Right ventricle myocardium inferior (tissue), 1 donor: Measurements from ENCODE around the gene FAM83C. TPM values are rescaled to one million over a fixed set of nuclear protein-coding genes. Genes with fewer than 3 reads are reported as not detected.

Experiments
- ATAC-seq: fragments of 200-7000 bp; cut with Tn5 transposase; one replicate; pipeline ENCODE4 v1.9.1; 2020; ENCODE audit warnings: mild to moderate bottlenecking, moderate library complexity
- DNase-seq: peaks from one replicate; pipeline ENCODE4 v3.0.0; 2021; ENCODE audit errors: missing footprints
- intact Hi-C: fragments of 100-400 bp; cut with DNase I; formaldehyde crosslinking; loops from one replicate; pipeline ENCODE4 v1.11.0; 2022
- total RNA-seq: library from RNA; stranded (reverse); fragmentation: NEBNext Ultra II Directional; extraction: Animal tissue kit (Norgen Biotek cat#: 25700); gene quantifications from one replicate; pipeline ENCODE4 v1.2.1, GENCODE V29; 2021
- donor health status: DM: no; HTN: yes; CAD: no; lungs with severe emphysema.

Gene FAM83C
- total RNA-seq, 1 donor from 2014 or later = not detected

GRCh38 chr20:35287509-35288324, 4.5 kb downstream of the FAM83C start:
- DNase-seq = no peak
- no peak for ATAC-seq
- intact Hi-C loops = no loop called here

- ATAC-seq (no peak), DNase-seq (no peak)
- intact Hi-C loops = no loop called here
These were observed 5.2 kb downstream of the FAM83C start for GRCh38 chr20:35286899-35287508.

GRCh38 chr20:35286077-35286898, 5.9 kb downstream of the FAM83C start:
- no peak for DNase-seq
- intact Hi-C loops = no loop called here
- ATAC-seq = no peak

GRCh38 chr20:35285806-35286076, 6.5 kb downstream of the FAM83C start:
- DNase-seq (no peak), ATAC-seq (no peak)
- intact Hi-C loops = no loop called here

GRCh38 chr20:35284992-35285805, 7.0 kb downstream of the FAM83C start:
- ATAC-seq (peak; percentile 8), DNase-seq (no peak)
- intact Hi-C loops = no loop called here

- intact Hi-C loops = no loop called here
- peak; percentile 90 for ATAC-seq
These were observed 7.8 kb downstream of the FAM83C start, which contains the start of gene EIF6 for GRCh38 chr20:35284267-35284991. EIF6 (minus strand) TSS chr20:35284772; CDS start chr20:35284487, 285 bp downstream.

GRCh38 chr20:35283441-35284266, 8.6 kb downstream of the FAM83C start:
- intact Hi-C loops = no loop called here
- DNase-seq = no peak
- ATAC-seq = peak; percentile 2

More at GRCh38 chr20:35284267-35284991, 7.8 kb downstream of the FAM83C start, which contains the start of gene EIF6:
- peak; percentile 91 for DNase-seq

GRCh38 chr20:35281506-35282101, 10.6 kb downstream of the FAM83C start:
- intact Hi-C loops = no loop called here
- ATAC-seq = no peak
- DNase-seq = no peak

- ATAC-seq (no peak), DNase-seq (no peak)
- intact Hi-C loops = no loop called here
These were observed 11.7 kb downstream of the FAM83C start for GRCh38 chr20:35280523-35280922.

GRCh38 chr20:35279533-35280174, 12.6 kb downstream of the FAM83C start:
- intact Hi-C loops = loop anchor here (5.0 to 10.0 kb wide), 3 partner anchors 132 to 445 kb away; partner anchors contain the start of genes EDEM2, GSS and MYH7B
- ATAC-seq (no peak), DNase-seq (no peak)

GRCh38 chr20:35279040-35279439, 13.2 kb downstream of the FAM83C start:
- no peak for DNase-seq
- intact Hi-C loops = loop anchor here (5.0 to 10.0 kb wide), 3 partner anchors 132 to 444 kb away; partner anchors contain the start of genes EDEM2, GSS and MYH7B
- no peak for ATAC-seq

GRCh38 chr20:35277531-35278395, 14.5 kb downstream of the FAM83C start, which contains the start of gene MMP24OS:
MMP24OS (minus strand) TSS chr20:35278122; CDS start chr20:35277929, 193 bp downstream.
- peak; percentile 97 for ATAC-seq
- intact Hi-C loops = loop anchor here (5.0 to 10.0 kb wide), 3 partner anchors 130 to 443 kb away; partner anchors contain the start of genes EDEM2, GSS and MYH7B
- DNase-seq = peak; percentile 97

GRCh38 chr20:35277127-35277526, 15.1 kb downstream of the FAM83C start:
- intact Hi-C loops = loop anchor here (5.0 to 10.0 kb wide), 3 partner anchors 130 to 442 kb away; partner anchors contain the start of genes EDEM2, GSS and MYH7B
- ATAC-seq = no peak
- no peak for DNase-seq

- intact Hi-C loops = loop anchor here (5.0 to 10.0 kb wide), 3 partner anchors 129 to 442 kb away; partner anchors contain the start of genes EDEM2, GSS and MYH7B
- no peak for DNase-seq
- no peak for ATAC-seq
These were observed 15.8 kb downstream of the FAM83C start for GRCh38 chr20:35276408-35276807.

GRCh38 chr20:35275741-35276251, 16.4 kb downstream of the FAM83C start:
- no peak for ATAC-seq
- DNase-seq = no peak
- intact Hi-C loops = loop anchor here (5.0 to 10.0 kb wide), 3 partner anchors 128 to 441 kb away; partner anchors contain the start of genes EDEM2, GSS and MYH7B
